ENCODE results near the gene PDIA5.

The PDIA5 gene

GRCh38 chr3:123042413-123042812 lies 24.4 kb upstream of the PDIA5 start:
- no peak for DNase-seq (ENCODE audit: low read depth, low spot score)

GRCh38 chr3:123044981-123045763 lies 21.7 kb upstream of the PDIA5 start:
- DNase-seq (ENCODE audit: low read depth, low spot score) = no peak

- DNase-seq (ENCODE audit: low read depth, low spot score) = no peak
Observed at GRCh38 chr3:123046262-123047061, 20.4 kb upstream of the PDIA5 start.

- no peak for DNase-seq (ENCODE audit: low read depth, low spot score)
Observed at GRCh38 chr3:123047062-123047319, 19.8 kb upstream of the PDIA5 start.

GRCh38 chr3:123048480-123049237 lies 18.2 kb upstream of the PDIA5 start:
- no peak for DNase-seq (ENCODE audit: low read depth, low spot score)

- no peak for DNase-seq (ENCODE audit: low read depth, low spot score)
Observed at GRCh38 chr3:123050666-123051065, 16.2 kb upstream of the PDIA5 start.

GRCh38 chr3:123053107-123053506 lies 13.7 kb upstream of the PDIA5 start:
- no peak for DNase-seq (ENCODE audit: low read depth, low spot score)

- DNase-seq (ENCODE audit: low read depth, low spot score) = no peak
Observed at GRCh38 chr3:123054109-123054778, 12.6 kb upstream of the PDIA5 start.

GRCh38 chr3:123054931-123055330 lies 11.9 kb upstream of the PDIA5 start:
- no peak for DNase-seq (ENCODE audit: low read depth, low spot score)

GRCh38 chr3:123055352-123055751 lies 11.5 kb upstream of the PDIA5 start:
- no peak for DNase-seq (ENCODE audit: low read depth, low spot score)

GRCh38 chr3:123058505-123058904 lies 8.3 kb upstream of the PDIA5 start:
- DNase-seq (ENCODE audit: low read depth, low spot score) = no peak

- DNase-seq (ENCODE audit: low read depth, low spot score) = no peak
Observed at GRCh38 chr3:123060054-123060453, 6.8 kb upstream of the PDIA5 start.

GRCh38 chr3:123061856-123062255 lies 5.0 kb upstream of the PDIA5 start:
- no peak for DNase-seq (ENCODE audit: low read depth, low spot score)

GRCh38 chr3:123063034-123063433 lies 3.8 kb upstream of the PDIA5 start:
- DNase-seq (ENCODE audit: low read depth, low spot score) = no peak

- DNase-seq (ENCODE audit: low read depth, low spot score) = no peak
Observed at GRCh38 chr3:123064506-123064905, 2.3 kb upstream of the PDIA5 start.

- DNase-seq (ENCODE audit: low read depth, low spot score) = no peak
Observed at GRCh38 chr3:123064914-123065313, 1.9 kb upstream of the PDIA5 start.

GRCh38 chr3:123066599-123066895 lies 278 bp upstream of the PDIA5 start:
- no peak for DNase-seq (ENCODE audit: low read depth, low spot score)

GRCh38 chr3:123067689-123068600 lies 1.1 kb downstream of the PDIA5 start:
- no peak for DNase-seq (ENCODE audit: low read depth, low spot score)

- no peak for DNase-seq (ENCODE audit: low read depth, low spot score)
Observed at GRCh38 chr3:123068601-123069381, 2.0 kb downstream of the PDIA5 start.

GRCh38 chr3:123070510-123070909 lies 3.7 kb downstream of the PDIA5 start:
- no peak for DNase-seq (ENCODE audit: low read depth, low spot score)

Measured in activated naive CD8-positive, alpha-beta T cell treated with anti-CD3 and anti-CD28 coated beads, Interleukin-2, amount 50 U/mL, for 16 hours (primary cell).